Spleen (tissue), 7 donors: ENCODE data around the gene PARN.

ENCODE experiments used
- POLR2A ChIP-seq, 3 donors: fragments of 450-650 bp; IDR thresholded peaks; one replicate each; pipeline ENCODE4 v1.5.1; 2017; ENCODE audit warnings: antibody characterized with exemption in 3 of 3, mild to moderate bottlenecking in 1 of 3
- TF ChIP-seq, protein P1 (sequence below), 11 experiments: fragments of 200-600 bp in 7 of 11; fragments of 450-650 bp in 4 of 11; sonication (generic) in 4 of 11; IDR thresholded peaks in 8 of 11; conservative IDR thresholded peaks in 3 of 11; 1 replicate in 7 of 11; 2 replicates in 4 of 11; pipeline versions ENCODE4 v1.4.0 to v1.8.0; 2016 to 2021; ENCODE audit warnings: antibody characterized with exemption in 11 of 11, inconsistent platforms in 4 of 11, mild to moderate bottlenecking in 1 of 11
- donor health status: DM: no; HTN: no; CAD: no; lungs with moderate emphysema.
- donor health status: DM: no; HTN: no; CAD: no.
- donor health status: DM: no; HTN: no; CAD: no.

DNA sequence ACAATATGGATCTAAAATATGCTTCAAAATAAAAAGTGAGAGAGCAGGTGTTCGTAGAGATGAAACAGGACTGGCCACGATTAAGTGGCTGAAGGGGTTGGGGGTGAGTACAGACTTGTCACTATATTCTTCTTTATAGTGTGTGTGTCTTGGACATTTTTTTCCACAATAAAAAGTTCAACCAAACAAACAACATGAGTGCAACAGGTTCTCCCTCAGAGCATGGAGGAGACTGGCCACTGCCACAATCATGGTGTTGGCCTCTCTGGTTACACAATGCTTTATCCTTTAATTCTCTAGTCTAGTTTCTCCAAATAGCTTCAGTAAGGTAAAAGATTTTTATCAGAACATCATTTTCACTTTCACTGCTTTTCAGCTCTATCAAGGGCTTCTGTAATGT lies 109.3 kb downstream of the PARN start:
- TF ChIP-seq, protein P1, sequence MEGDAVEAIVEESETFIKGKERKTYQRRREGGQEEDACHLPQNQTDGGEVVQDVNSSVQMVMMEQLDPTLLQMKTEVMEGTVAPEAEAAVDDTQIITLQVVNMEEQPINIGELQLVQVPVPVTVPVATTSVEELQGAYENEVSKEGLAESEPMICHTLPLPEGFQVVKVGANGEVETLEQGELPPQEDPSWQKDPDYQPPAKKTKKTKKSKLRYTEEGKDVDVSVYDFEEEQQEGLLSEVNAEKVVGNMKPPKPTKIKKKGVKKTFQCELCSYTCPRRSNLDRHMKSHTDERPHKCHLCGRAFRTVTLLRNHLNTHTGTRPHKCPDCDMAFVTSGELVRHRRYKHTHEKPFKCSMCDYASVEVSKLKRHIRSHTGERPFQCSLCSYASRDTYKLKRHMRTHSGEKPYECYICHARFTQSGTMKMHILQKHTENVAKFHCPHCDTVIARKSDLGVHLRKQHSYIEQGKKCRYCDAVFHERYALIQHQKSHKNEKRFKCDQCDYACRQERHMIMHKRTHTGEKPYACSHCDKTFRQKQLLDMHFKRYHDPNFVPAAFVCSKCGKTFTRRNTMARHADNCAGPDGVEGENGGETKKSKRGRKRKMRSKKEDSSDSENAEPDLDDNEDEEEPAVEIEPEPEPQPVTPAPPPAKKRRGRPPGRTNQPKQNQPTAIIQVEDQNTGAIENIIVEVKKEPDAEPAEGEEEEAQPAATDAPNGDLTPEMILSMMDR (IDR thresholded peaks at IDR 0.05 in 8 of 11, conservative IDR thresholded peaks at IDR 0.05 in 3 of 11): no peak
- no peak for TF ChIP-seq POLR2A (IDR thresholded peaks at IDR 0.05)
